GM06990 (cell line): Measurements from ENCODE around the gene TM4SF4.

ENCODE experiments used
- DNase-seq: peaks from one replicate; pipeline ENCODE4 v3.0.0-alpha.2; 2011; ENCODE audit not compliant: insufficient read length; ENCODE audit errors: extremely low read depth
- H3K27me3 ChIP-seq: replicated peaks from 2 replicates; pipeline ENCODE4 v1.6.0; 2011; ENCODE audit warnings: low read length; ENCODE audit not compliant: control insufficient read depth, insufficient read depth
- H3K36me3 ChIP-seq: 2 replicates; pipeline ENCODE4 v1.5.1; 2011; ENCODE audit warnings: low read length; ENCODE audit not compliant: control insufficient read depth, insufficient read depth
- H3K4me3 ChIP-seq: replicated peaks from 2 replicates; pipeline ENCODE4 v1.5.1; 2011; ENCODE audit warnings: low read depth, mild to moderate bottlenecking, control low read depth, low read length
- CTCF ChIP-seq: IDR thresholded peaks from 2 replicates; pipeline ENCODE4 v1.5.1; 2011; ENCODE audit warnings: low read length, control low read depth, mild to moderate bottlenecking, inconsistent platforms; ENCODE audit not compliant: insufficient read depth, poor library complexity, severe bottlenecking

The TM4SF4 gene

GRCh38 chr3:149449182-149449581, 25.3 kb upstream of the TM4SF4 start:
- Histone ChIP-seq H3K4me3 (no peak overlapping the region), H3K27me3 (no peaks in the 10 kb centered on the region), H3K36me3 (no peaks in the 10 kb centered on the region)
- no peak for TF ChIP-seq CTCF
- no peak for DNase-seq

GRCh38 chr3:149449799-149450198, 24.7 kb upstream of the TM4SF4 start:
- Histone ChIP-seq H3K27me3 (no peaks in the 10 kb centered on the region), H3K4me3 (no peak overlapping the region), H3K36me3 (no peaks in the 10 kb centered on the region)
- no peak for DNase-seq
- TF ChIP-seq CTCF, result no peak

- no peak for TF ChIP-seq CTCF
- DNase-seq, result no peak
- no peak overlapping the region for H3K4me3 ChIP-seq
- H3K36me3 ChIP-seq, result no peaks in the 10 kb centered on the region
- H3K27me3 ChIP-seq, result no peaks in the 10 kb centered on the region
Measured at GRCh38 chr3:149450281-149450680, 24.2 kb upstream of the TM4SF4 start.

- no peaks in the 10 kb centered on the region for H3K27me3 ChIP-seq
- no peaks in the 10 kb centered on the region for H3K36me3 ChIP-seq
- no peak overlapping the region for H3K4me3 ChIP-seq
- no peak for TF ChIP-seq CTCF
- no peak for DNase-seq
Measured at GRCh38 chr3:149452036-149452435, 22.5 kb upstream of the TM4SF4 start.

GRCh38 chr3:149453140-149453805, 21.2 kb upstream of the TM4SF4 start:
- H3K27me3 ChIP-seq, result no peaks in the 10 kb centered on the region
- no peaks in the 10 kb centered on the region for H3K36me3 ChIP-seq
- no peak overlapping the region for H3K4me3 ChIP-seq
- DNase-seq, result no peak
- no peak for TF ChIP-seq CTCF

GRCh38 chr3:149454746-149455145, 19.8 kb upstream of the TM4SF4 start:
- Histone ChIP-seq H3K36me3 (no peaks in the 10 kb centered on the region), H3K4me3 (no peak overlapping the region), H3K27me3 (no peaks in the 10 kb centered on the region)
- no peak for TF ChIP-seq CTCF
- no peak for DNase-seq
